ENCODE measurements around the gene ERBIN.
"Not testable (repeated sequence)": the region's sequence is repeated elsewhere in the genome, so short reads cannot be mapped to it uniquely, and the experiment has no call there.

ERBIN gene

GRCh38 chr5:65967288-65968066, 41.1 kb downstream of the ERBIN start:
- no peak for DNase-seq

- DNase-seq = no peak
Measured at GRCh38 chr5:65969539-65970393, 43.4 kb downstream of the ERBIN start.

GRCh38 chr5:65970481-65971367, 44.3 kb downstream of the ERBIN start:
- no peak for DNase-seq

GRCh38 chr5:65971643-65972042, 45.3 kb downstream of the ERBIN start:
- DNase-seq = no peak

- not testable (repeated sequence) for DNase-seq
Measured at GRCh38 chr5:65972896-65973295, 46.5 kb downstream of the ERBIN start.

- DNase-seq = no peak
Measured at GRCh38 chr5:65978251-65978650, 51.9 kb downstream of the ERBIN start.

- DNase-seq = no peak
Measured at GRCh38 chr5:65981548-65981947, 55.2 kb downstream of the ERBIN start.

GRCh38 chr5:65981969-65982619, 55.7 kb downstream of the ERBIN start:
- no peak for DNase-seq

- DNase-seq = no peak
Measured at GRCh38 chr5:65982635-65983034, 56.3 kb downstream of the ERBIN start.

- DNase-seq = peak; percentile 67
Measured at GRCh38 chr5:65984098-65984885, 57.9 kb downstream of the ERBIN start.

- no peak for DNase-seq
Measured at GRCh38 chr5:65986050-65986451, 59.7 kb downstream of the ERBIN start.

- peak; percentile 6 for DNase-seq
Measured at GRCh38 chr5:65986796-65987195, 60.4 kb downstream of the ERBIN start.

- no peak for DNase-seq
Measured at GRCh38 chr5:65987982-65988381, 61.6 kb downstream of the ERBIN start.

GRCh38 chr5:65989158-65989557, 62.8 kb downstream of the ERBIN start:
- DNase-seq = no peak

- DNase-seq = no peak
Measured at GRCh38 chr5:65992630-65993029, 66.3 kb downstream of the ERBIN start.

- no peak for DNase-seq
Measured at GRCh38 chr5:65994117-65994786, 67.9 kb downstream of the ERBIN start.

GRCh38 chr5:65999061-65999723, 72.8 kb downstream of the ERBIN start:
- DNase-seq = no peak

- DNase-seq = no peak
Measured at GRCh38 chr5:66001952-66002351, 75.6 kb downstream of the ERBIN start.

- DNase-seq = no peak
Measured at GRCh38 chr5:66002415-66002814, 76.0 kb downstream of the ERBIN start.

- no peak for DNase-seq
Measured at GRCh38 chr5:66004216-66004615, 77.8 kb downstream of the ERBIN start.

- DNase-seq = no peak
Measured at GRCh38 chr5:66009277-66009676, 82.9 kb downstream of the ERBIN start.

Measured in NCI-H146 (cell line).